Ishikawa (cell line): Measurements from ENCODE around the gene HIBADH.

Source experiments
- CEBPB ChIP-seq: IDR thresholded peaks from 2 replicates; pipeline ENCODE4 v1.6.1; 2012
- CREB1 ChIP-seq: IDR thresholded peaks from 2 replicates; pipeline ENCODE4 v1.6.1; 2012; ENCODE audit warnings: low read depth
- EGR1 ChIP-seq: IDR thresholded peaks from 2 replicates; pipeline ENCODE4 v1.6.1; 2012
- EP300 ChIP-seq: IDR thresholded peaks from 2 replicates; pipeline ENCODE4 v1.6.1; 2012; ENCODE audit warnings: borderline replicate concordance
- FOXM1 ChIP-seq: IDR thresholded peaks from 2 replicates; pipeline ENCODE4 v1.6.1; 2012; ENCODE audit warnings: low read depth, borderline replicate concordance
- NFIC ChIP-seq: IDR thresholded peaks from 2 replicates; pipeline ENCODE4 v1.6.1; 2012
- RAD21 ChIP-seq: IDR thresholded peaks from 2 replicates; pipeline ENCODE4 v1.6.1; 2012; ENCODE audit warnings: low read depth
- REST ChIP-seq: IDR thresholded peaks from 2 replicates; pipeline ENCODE4 v1.6.1; 2012; ENCODE audit warnings: low read depth, mild to moderate bottlenecking
- TAF1 ChIP-seq: IDR thresholded peaks from 2 replicates; pipeline ENCODE4 v1.6.1; 2012; ENCODE audit warnings: low read depth, mild to moderate bottlenecking
- TCF12 ChIP-seq: IDR thresholded peaks from 2 replicates; pipeline ENCODE4 v1.6.1; 2012; ENCODE audit warnings: low read depth
- TEAD4 ChIP-seq: IDR thresholded peaks from 2 replicates; pipeline ENCODE4 v1.6.1; 2012
- YY1 ChIP-seq: IDR thresholded peaks from 2 replicates; pipeline ENCODE4 v1.6.1; 2012; ENCODE audit warnings: low read depth
- TF ChIP-seq, protein P1 (sequence below): IDR thresholded peaks from 2 replicates; pipeline ENCODE4 v1.6.1; 2012
- TF ChIP-seq, protein P2 (sequence below): IDR thresholded peaks from 2 replicates; pipeline ENCODE4 v1.6.1; 2012

DNA sequence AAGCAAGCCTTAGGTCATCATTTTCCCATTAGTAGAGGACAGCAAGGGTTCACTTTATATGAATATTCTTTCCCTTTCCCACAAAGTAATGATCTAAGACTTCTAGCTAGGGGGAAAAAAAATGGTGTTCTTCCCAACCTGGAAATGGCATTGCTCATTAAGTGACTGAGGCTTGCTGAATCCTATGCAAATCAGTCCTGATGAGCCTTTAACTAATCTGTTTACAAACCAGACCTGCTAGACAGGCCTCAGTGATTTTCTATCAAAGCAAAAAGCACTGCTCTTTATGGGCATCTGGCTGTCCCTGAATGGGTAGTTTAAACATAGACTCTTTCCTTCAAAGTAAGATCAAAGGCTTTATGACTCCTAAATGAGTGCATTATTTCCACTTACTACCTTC, 146.3 kb downstream of the HIBADH start:
- TF ChIP-seq RAD21 (no peak), REST (no peak), EGR1 (no peak), CREB1 (no peak), TCF12 (no peak), YY1 (no peak), CEBPB (no peak), FOXM1 (no peak), TAF1 (no peak), NFIC (no peak), TEAD4 (no peak), EP300 (no peak)
- TF ChIP-seq, protein P1, sequence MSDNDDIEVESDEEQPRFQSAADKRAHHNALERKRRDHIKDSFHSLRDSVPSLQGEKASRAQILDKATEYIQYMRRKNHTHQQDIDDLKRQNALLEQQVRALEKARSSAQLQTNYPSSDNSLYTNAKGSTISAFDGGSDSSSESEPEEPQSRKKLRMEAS: no peak
- TF ChIP-seq, protein P2, sequence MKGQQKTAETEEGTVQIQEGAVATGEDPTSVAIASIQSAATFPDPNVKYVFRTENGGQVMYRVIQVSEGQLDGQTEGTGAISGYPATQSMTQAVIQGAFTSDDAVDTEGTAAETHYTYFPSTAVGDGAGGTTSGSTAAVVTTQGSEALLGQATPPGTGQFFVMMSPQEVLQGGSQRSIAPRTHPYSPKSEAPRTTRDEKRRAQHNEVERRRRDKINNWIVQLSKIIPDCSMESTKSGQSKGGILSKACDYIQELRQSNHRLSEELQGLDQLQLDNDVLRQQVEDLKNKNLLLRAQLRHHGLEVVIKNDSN: no peak
